22Rv1 (cell line): ENCODE data around the gene PBX1.

Source experiments
- ZFX ChIP-seq: fragments of 450-650 bp; IDR thresholded peaks from 2 replicates; pipeline ENCODE4 v1.6.1; 2017; ENCODE audit warnings: antibody characterized with exemption, borderline replicate concordance
- TF ChIP-seq, protein P1 (sequence below): fragments of 450-650 bp; IDR thresholded peaks from 2 replicates; pipeline ENCODE4 v1.5.1; 2017; ENCODE audit warnings: mild to moderate bottlenecking

DNA sequence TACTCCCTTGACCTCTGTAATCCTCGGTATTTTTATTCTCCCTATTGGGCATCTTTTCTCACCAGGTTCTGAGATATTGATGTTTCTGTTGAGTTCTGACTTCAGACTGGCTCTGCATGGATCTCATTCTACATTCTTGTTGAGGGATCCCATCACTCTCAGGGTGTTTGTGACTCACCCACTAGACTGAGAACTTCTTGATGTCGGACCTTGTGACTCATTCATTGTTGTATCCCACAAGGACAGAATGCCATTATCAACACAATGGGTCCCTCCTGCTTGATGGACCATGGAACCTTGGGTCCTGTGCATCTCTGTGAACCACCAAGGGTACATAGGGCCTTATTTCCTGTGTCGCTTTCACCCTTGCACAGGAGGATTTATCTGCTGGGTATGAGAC, 174.1 kb downstream of the PBX1 start:
- TF ChIP-seq, protein P1, sequence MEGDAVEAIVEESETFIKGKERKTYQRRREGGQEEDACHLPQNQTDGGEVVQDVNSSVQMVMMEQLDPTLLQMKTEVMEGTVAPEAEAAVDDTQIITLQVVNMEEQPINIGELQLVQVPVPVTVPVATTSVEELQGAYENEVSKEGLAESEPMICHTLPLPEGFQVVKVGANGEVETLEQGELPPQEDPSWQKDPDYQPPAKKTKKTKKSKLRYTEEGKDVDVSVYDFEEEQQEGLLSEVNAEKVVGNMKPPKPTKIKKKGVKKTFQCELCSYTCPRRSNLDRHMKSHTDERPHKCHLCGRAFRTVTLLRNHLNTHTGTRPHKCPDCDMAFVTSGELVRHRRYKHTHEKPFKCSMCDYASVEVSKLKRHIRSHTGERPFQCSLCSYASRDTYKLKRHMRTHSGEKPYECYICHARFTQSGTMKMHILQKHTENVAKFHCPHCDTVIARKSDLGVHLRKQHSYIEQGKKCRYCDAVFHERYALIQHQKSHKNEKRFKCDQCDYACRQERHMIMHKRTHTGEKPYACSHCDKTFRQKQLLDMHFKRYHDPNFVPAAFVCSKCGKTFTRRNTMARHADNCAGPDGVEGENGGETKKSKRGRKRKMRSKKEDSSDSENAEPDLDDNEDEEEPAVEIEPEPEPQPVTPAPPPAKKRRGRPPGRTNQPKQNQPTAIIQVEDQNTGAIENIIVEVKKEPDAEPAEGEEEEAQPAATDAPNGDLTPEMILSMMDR, result no peak
- no peak for TF ChIP-seq ZFX
